Stimulated activated CD8-positive, alpha-beta memory T cell treated with anti-CD3 and anti-CD28 coated beads, Interleukin-15, amount 100 ng/mL, for 1 hour (primary cell): Measurements from ENCODE around the gene SHISA6.

Experiments used
- DNase-seq: peaks from one replicate; pipeline ENCODE4 v3.0.0-alpha.2; 2020; ENCODE audit warnings: low read depth

SHISA6 gene

GRCh38 chr17:11539637-11540036, 298.6 kb downstream of the SHISA6 start:
- no peak for DNase-seq

DNA sequence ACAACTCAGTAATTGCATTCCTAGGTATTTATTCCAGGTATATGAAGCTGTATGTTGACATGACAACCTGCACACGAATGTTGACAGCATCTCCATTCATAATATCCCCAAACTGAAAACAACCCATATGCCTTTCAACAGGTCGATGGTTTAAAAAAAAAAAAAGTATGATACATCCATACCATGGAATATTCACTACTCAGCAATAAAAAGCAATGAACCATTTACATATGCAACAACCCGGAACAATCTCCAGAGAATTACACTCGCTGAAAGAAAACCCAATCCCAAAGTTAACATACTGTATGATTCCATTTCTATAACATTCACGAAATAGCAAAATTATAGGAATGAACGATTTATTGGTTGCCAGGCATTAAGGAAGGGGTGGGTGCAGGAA, 304.0 kb downstream of the SHISA6 start:
- no peak for DNase-seq

DNA sequence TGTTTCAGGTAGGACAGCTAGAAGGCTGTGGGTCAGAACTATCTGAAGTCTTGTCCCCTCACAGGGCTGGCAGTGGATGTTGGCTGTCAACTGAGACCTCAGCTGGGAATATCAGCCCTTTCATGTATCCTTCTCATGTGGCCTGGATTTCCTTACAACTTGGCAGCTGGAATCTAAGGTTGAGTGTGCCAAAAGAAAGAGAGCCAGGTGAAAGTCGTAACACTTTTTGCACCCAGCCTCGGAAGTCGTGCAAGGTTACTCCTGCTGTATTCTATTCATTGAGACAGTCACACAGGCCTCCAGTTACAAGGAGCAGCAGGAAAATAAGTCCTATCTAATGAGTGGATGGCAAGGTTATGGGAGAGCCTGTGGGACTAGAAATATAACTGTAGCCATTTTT, 304.7 kb downstream of the SHISA6 start:
- DNase-seq, result no peak

GRCh38 chr17:11547853-11548252, 306.8 kb downstream of the SHISA6 start:
- DNase-seq, result no peak

GRCh38 chr17:11548398-11548797, 307.4 kb downstream of the SHISA6 start:
- DNase-seq, result no peak

DNA sequence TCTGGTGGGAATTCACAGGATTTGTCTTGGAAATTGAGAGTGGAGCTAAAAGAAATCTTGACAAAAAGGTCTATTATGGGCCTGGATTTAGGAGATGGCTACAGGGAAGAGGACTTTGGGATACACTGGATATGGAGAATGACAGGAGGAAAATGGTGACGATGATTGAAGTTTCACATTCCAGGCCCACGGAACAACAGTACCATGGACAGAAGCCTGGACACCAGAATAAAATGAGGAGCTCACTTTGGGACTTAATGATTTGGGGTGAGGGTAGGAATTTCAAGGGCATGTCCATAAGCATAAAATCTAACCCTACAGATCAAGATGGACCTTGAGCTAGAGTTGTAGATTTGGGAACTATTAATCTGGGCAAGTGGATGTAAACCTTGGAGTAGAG, 309.4 kb downstream of the SHISA6 start:
- no peak for DNase-seq

DNA sequence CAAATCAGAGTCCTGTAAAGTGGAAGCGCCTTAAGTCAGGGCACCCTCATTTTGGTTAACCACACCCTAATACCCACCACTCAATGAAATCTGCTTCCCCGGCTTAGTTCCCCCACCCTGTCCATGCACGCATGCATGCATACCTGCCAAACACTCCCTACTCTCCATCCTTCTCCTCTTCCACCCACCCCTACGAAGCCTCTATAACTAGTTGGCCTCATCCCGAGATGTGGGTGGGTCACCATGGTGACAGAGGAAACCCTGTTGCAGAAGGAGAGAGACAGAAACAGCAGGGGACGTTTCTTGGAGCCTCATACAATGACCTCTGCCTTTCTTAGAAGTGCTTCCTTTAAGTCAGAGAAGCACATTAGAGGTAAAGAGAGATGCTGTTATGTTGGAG, 310.4 kb downstream of the SHISA6 start:
- no peak for DNase-seq

- no peak for DNase-seq
Measured at GRCh38 chr17:11553135-11553534, 312.1 kb downstream of the SHISA6 start.

GRCh38 chr17:11554042-11554441, 313.0 kb downstream of the SHISA6 start:
- no peak for DNase-seq

DNA sequence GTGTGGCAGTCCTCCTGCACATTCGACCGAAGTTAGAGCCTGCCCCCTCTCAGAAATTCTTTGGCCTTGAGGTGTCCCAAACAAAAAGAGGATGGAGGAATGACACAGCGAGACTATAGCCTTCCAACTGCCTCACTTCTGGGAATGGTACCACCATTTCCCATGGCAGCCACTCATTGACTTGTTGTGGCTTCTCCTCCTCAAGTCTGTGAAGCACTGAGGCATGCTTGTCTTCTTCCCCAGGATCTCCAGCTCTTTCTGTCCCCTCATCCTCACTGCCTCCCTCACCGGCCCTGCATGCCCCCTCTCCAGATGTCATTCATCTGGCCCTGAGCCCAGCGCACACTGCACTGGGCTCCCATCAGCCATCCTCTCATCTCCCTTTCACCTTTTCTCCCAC, 313.5 kb downstream of the SHISA6 start:
- DNase-seq, result no peak

DNA sequence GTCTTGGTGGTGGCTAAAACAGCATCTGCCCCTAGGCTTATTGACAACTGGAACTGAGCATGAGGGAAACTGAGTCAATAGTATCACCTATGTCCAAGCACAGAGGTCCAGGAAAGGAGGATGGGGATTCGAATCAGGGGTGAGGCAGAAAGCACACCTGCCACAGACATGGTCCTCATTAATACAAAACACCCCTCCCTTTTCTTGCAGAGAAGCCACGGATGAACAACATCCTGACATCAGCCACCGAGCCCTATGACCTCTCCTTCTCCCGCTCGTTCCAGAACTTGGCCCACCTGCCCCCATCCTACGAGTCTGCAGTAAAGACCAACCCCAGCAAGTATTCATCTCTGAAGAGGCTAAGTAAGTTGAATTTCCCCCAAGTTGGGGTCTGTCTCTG, 314.5 kb downstream of the SHISA6 start:
- no peak for DNase-seq

DNA sequence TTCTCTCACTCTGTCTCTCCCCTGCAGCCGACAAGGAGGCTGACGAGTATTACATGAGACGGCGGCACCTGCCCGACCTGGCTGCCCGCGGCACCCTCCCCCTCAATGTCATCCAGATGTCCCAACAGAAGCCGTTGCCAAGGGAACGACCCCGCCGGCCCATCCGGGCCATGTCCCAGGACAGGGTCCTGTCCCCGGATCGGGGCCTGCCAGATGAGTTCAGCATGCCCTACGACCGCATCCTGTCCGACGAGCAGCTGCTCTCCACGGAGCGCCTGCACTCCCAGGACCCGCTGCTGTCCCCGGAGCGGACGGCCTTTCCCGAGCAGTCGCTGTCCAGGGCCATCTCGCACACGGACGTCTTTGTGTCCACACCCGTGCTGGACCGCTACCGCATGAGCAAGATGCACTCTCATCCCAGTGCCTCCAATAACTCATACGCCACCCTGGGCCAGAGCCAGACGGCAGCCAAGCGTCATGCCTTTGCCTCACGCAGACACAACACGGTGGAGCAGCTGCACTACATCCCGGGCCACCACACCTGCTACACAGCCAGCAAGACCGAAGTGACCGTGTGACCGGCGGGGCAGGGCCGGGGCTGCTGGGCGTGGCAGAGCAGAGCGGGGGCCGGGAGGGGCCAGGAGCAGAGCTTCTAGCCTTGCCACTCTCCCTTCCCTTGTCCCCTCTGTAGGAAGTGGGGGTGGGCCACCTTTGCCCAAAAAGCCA, 316.9 kb downstream of the SHISA6 start:
- DNase-seq, result no peak

GRCh38 chr17:11558681-11559234, 317.7 kb downstream of the SHISA6 start:
- no peak for DNase-seq

DNA sequence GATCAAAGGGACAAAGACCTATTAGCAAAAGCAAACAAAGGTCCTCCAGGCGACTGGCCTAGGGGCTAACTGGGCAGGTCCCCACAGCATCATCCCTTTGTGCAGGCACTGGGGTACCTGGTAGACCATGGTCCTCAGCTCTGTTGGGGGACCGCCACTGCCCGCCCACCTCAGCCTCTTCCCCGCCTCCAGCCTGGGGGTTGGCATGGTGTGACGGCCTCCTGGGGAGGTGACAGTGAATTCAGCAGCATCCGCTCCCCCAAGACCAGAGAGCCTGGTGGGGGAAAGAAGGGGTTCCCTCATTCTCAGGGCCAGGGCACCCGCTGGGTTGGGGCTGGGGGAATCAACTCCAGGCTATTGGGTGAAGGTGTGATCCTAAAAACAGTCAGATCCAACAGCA, 318.6 kb downstream of the SHISA6 start:
- DNase-seq, result no peak

- DNase-seq, result no peak
Measured at GRCh38 chr17:11561281-11561680, 320.3 kb downstream of the SHISA6 start.

DNA sequence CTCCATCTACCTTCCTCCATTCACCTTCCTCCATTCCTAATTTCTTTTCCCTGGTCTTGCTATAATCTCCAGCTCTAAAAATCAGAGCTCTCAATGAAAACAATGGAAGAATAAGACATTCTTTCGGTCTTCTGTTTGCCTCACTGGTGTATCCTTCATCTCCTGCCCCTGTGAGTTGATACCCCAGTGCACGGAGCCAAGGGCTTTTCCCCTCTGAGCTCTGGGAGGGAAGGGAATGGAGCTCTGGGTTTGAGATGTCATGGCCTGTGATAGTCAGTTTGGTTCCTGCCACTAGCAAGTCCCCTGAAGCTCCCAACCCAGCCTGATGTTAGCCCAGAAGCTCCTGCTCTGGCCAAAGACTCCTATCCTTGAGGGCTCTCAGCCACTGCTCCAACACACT, 320.7 kb downstream of the SHISA6 start:
- DNase-seq, result no peak

DNA sequence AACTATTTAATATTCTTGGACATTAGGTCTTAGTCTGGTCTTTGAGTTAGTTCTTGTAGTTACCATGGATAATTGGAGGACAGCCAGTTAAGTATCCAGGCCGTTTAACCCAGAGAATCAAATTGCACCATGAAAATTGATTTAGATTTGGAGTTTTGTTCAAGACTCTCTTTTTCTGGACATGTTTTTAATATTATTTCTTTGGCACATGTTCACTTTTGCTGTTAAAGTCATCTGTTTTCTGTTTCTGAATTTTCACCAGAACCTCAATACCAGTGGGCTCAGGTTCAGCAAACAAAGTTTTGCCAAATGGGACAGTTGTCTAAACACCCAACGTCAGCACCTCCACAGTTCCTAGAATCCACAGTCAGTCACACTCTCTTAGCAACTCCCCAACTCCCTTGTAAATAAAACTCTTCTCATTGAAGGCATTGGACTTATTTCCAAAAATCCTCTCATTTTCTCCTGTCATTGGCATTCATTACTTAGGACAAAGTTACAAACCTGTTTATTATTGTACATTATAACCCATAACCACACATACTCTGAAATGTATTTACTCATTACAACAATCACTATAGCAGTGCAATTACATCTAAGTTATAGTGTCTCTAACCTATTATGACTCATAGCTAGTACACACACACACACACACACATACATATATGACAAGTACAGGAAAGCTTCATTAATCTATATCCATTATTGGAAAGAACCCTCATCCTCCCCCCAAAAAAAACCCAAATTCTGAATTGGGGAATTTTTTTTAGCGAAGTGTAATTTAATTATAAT, 323.8 kb downstream of the SHISA6 start:
- DNase-seq, result no peak

- DNase-seq, result no peak
Measured at GRCh38 chr17:11565591-11565990, 324.6 kb downstream of the SHISA6 start.

DNA sequence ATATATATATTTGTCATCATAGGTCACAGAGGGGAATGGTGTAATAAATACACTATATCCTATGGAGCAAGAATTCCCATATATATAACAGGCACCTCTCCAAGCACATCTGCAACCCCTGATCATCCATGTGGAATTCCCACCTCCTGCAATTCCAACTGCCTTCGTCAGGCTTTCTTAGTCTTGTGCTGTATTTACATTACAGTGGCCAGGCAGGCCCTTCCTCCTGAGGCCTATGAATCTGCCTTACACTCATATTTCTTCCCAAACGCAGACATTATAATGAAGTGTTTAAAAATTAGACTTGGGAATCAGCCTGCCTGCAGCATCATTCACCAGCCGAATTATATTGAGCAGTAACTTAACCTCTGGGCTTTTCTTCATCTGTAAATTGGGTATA, 338.0 kb downstream of the SHISA6 start:
- no peak for DNase-seq

DNA sequence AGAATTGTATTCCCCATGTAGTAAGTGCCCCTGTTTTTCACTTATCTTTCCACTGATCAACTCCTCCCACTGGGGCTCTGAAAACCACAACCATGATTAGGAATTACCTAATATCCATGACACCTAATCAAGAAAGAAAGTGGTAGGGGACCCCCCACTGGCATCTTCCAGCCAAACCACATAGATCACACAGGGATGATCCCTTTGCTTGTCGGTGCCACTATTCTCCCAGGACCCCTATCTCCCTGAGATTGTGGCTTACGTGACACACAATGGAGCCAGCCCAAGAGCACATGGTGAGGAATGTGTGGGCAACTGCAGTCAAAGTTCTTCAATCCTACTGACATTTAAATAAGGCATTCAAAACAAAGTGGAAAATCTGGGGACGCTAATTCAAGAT, 339.7 kb downstream of the SHISA6 start:
- no peak for DNase-seq

DNA sequence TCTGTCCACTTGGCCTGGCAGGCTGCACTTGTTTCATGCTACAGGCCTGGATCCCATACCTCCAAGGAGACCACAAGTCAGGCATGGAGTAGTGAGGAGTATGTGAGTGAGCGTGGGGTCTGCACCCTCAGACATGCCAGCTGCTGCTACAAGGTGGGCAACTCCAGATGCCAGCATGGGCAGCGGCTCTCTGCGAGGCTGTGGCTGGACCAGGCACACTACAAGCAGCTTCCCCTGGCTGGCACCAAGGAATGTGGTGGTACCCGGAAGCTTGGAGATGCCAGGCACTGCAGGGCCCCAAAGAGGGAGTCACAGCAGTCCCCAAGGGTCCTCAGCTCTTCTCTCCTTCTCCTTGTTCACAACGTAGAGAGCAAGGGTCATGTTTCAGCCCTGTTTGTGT, 341.2 kb downstream of the SHISA6 start:
- DNase-seq, result no peak

DNA sequence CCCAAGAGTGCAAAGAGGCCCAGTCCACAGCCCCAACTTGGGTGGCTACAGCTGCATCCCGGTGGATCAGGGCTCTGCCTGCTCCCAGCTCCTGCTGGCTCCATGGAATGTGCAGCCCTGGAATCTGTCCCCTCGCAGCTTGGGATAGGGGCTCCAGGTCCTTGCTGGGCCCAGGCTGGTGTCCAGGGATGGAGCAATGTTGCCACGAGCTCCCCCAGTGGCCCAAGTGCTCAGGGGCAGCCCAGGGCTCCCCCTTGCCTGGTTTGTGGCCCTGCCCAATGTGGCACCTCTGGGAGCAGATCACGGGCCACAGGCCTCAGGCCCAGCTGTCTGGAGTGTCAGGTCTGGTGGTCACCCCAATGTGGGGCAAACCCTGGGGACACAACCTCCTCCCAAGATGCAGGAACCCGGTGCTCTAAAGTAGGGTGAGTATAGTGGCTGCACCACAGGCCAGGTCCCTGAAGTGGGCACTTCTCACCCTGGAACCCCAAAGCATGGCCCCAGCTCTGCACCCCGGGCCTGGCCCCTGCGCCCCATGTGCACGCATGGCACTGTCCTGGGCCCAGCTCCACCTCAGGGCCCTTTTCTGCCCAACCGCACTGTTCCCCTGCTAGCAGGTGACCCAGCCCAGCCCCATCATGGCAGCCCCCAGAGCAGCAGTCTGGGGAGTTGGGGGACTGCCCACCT, 342.4 kb downstream of the SHISA6 start:
- DNase-seq, result no peak

GRCh38 chr17:11589716-11590115, 348.7 kb downstream of the SHISA6 start:
- no peak for DNase-seq
